Measurements from ENCODE around the gene RBMXL3. TPM values are rescaled to one million over a fixed set of nuclear protein-coding genes. Genes with fewer than 3 reads are reported as not detected.

RBMXL3 gene
- total and polyA plus RNA-seq, 2 of the 13 experiments (the other 11 are each of a cell fraction or from before 2014, with no cell fraction given), result not detected

DNA sequence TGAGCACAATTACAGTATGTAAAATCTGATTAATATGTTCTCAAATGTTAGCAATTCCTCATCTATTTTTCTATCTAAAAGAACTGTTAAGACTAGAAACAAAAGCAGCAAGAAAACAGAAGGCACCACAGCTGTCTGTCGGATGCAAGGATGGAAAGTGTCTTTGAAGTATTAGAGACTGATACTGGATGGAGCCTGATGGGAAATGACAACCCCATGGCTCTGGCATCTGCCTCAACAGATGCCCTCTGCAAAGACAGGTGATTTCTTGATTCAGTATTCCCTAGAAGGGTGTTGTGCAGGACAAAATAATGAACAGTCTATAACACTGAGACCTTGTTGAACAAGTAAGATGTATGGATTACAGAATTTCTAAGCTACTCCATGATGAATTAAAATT is 24.9 kb downstream of the RBMXL3 start:
- CTCF ChIA-PET (ENCODE audit: low intra/inter-chr PET ratio, low total read pairs), result no interaction called here

More for the DNA sequence above, 24.9 kb downstream of the RBMXL3 start:
- H3K4me3 ChIP-seq (replicated peaks in 1 of 3; ENCODE audit: insufficient read depth in 1 of 3, low read depth in 2 of 3, low read length in 3 of 3), result no peak overlapping the region
- no TSS peak for BruUV-seq (replicated peaks)
- no peaks in the 10 kb centered on the region for H3K9me3 ChIP-seq (ENCODE audit: low read length)
- no peak overlapping the region for H2AFZ ChIP-seq (ENCODE audit: low read length)
- H4K20me1 ChIP-seq (ENCODE audit: insufficient read depth, low read length), result no peaks in the 10 kb centered on the region
- no peak overlapping the region for H3K9ac ChIP-seq (ENCODE audit: insufficient read depth, low read depth, low read length)
- FAIRE-seq (no peak), ATAC-seq (no peak), DNase-seq (ENCODE audit: low spot score) (no peak)
- 0 out of 2 replicates have a peak, but pooled peaks cover 5% of the 10 kb centered on the region for H3K4me1 ChIP-seq (ENCODE audit: insufficient read depth, low read length)
- POLR2A ChIA-PET, result no interaction called here
- no peak overlapping the region for H3K27ac ChIP-seq (ENCODE audit: extremely low read length, insufficient read depth, low read length)
- H3K79me2 ChIP-seq (ENCODE audit: insufficient read depth, low read length), result no peaks in the 10 kb centered on the region
- H3K36me3 ChIP-seq (replicated peaks in 1 of 2; ENCODE audit: control insufficient read depth in 1 of 2, insufficient read depth in 2 of 2, low read length in 2 of 2), result no peaks in the 10 kb centered on the region
- H3K27me3 ChIP-seq (ENCODE audit: control insufficient read depth in 1 of 2, insufficient read depth in 2 of 2, low read length in 2 of 2), result no peaks in the 10 kb centered on the region
- TF ChIP-seq ZBTB21 (CRISPR knock-in tag; IDR thresholded peaks at IDR 0.05) (no peak), SMAD9 (CRISPR knock-in tag; IDR thresholded peaks at IDR 0.05) (no peak), SMC3 (IDR thresholded peaks at IDR 0.05; ENCODE audit: low read length) (no peak), ZNF326 (CRISPR knock-in tag; IDR thresholded peaks at IDR 0.05; ENCODE audit: borderline replicate concordance) (no peak), ZNF34 (CRISPR knock-in tag; IDR thresholded peaks at IDR 0.05; ENCODE audit: borderline replicate concordance) (no peak), ZNF839 (CRISPR knock-in tag; IDR thresholded peaks at IDR 0.05; ENCODE audit: borderline replicate concordance) (no peak), ZNF253 (CRISPR knock-in tag; IDR thresholded peaks at IDR 0.05; ENCODE audit: borderline replicate concordance) (no peak), RORA (CRISPR knock-in tag; IDR thresholded peaks at IDR 0.05) (no peak), FOXK2 (IDR thresholded peaks at IDR 0.05) (no peak), SMAD1 (CRISPR knock-in tag; IDR thresholded peaks at IDR 0.05; ENCODE audit: borderline replicate concordance, low read depth) (no peak), ZNF670 (CRISPR knock-in tag; IDR thresholded peaks at IDR 0.05; ENCODE audit: borderline replicate concordance) (no peak), HOXA9 (CRISPR knock-in tag; IDR thresholded peaks at IDR 0.05; ENCODE audit: borderline replicate concordance) (no peak), REXO4 (CRISPR knock-in tag; IDR thresholded peaks at IDR 0.05; ENCODE audit: borderline replicate concordance) (no peak), MZF1 (CRISPR knock-in tag; IDR thresholded peaks at IDR 0.05; ENCODE audit: borderline replicate concordance) (no peak), SNRNP70 (IDR thresholded peaks at IDR 0.05; ENCODE audit: low read depth, low read length) (no peak)
- TF ChIP-seq, protein P1, sequence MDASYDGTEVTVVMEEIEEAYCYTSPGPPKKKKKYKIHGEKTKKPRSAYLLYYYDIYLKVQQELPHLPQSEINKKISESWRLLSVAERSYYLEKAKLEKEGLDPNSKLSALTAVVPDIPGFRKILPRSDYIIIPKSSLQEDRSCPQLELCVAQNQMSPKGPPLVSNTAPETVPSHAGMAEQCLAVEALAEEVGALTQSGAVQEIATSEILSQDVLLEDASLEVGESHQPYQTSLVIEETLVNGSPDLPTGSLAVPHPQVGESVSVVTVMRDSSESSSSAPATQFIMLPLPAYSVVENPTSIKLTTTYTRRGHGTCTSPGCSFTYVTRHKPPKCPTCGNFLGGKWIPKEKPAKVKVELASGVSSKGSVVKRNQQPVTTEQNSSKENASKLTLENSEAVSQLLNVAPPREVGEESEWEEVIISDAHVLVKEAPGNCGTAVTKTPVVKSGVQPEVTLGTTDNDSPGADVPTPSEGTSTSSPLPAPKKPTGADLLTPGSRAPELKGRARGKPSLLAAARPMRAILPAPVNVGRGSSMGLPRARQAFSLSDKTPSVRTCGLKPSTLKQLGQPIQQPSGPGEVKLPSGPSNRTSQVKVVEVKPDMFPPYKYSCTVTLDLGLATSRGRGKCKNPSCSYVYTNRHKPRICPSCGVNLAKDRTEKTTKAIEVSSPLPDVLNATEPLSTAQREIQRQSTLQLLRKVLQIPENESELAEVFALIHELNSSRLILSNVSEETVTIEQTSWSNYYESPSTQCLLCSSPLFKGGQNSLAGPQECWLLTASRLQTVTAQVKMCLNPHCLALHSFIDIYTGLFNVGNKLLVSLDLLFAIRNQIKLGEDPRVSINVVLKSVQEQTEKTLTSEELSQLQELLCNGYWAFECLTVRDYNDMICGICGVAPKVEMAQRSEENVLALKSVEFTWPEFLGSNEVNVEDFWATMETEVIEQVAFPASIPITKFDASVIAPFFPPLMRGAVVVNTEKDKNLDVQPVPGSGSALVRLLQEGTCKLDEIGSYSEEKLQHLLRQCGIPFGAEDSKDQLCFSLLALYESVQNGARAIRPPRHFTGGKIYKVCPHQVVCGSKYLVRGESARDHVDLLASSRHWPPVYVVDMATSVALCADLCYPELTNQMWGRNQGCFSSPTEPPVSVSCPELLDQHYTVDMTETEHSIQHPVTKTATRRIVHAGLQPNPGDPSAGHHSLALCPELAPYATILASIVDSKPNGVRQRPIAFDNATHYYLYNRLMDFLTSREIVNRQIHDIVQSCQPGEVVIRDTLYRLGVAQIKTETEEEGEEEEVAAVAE (CRISPR knock-in tag; IDR thresholded peaks at IDR 0.05; ENCODE audit: borderline replicate concordance), result no peak
- TF ChIP-seq, protein P2, sequence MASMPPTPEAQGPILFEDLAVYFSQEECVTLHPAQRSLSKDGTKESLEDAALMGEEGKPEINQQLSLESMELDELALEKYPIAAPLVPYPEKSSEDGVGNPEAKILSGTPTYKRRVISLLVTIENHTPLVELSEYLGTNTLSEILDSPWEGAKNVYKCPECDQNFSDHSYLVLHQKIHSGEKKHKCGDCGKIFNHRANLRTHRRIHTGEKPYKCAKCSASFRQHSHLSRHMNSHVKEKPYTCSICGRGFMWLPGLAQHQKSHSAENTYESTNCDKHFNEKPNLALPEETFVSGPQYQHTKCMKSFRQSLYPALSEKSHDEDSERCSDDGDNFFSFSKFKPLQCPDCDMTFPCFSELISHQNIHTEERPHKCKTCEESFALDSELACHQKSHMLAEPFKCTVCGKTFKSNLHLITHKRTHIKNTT (CRISPR knock-in tag; IDR thresholded peaks at IDR 0.05), result no peak
- TF ChIP-seq, protein P3, sequence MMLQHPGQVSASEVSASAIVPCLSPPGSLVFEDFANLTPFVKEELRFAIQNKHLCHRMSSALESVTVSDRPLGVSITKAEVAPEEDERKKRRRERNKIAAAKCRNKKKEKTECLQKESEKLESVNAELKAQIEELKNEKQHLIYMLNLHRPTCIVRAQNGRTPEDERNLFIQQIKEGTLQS (CRISPR knock-in tag; IDR thresholded peaks at IDR 0.05), result no peak
- TF ChIP-seq, protein P4, sequence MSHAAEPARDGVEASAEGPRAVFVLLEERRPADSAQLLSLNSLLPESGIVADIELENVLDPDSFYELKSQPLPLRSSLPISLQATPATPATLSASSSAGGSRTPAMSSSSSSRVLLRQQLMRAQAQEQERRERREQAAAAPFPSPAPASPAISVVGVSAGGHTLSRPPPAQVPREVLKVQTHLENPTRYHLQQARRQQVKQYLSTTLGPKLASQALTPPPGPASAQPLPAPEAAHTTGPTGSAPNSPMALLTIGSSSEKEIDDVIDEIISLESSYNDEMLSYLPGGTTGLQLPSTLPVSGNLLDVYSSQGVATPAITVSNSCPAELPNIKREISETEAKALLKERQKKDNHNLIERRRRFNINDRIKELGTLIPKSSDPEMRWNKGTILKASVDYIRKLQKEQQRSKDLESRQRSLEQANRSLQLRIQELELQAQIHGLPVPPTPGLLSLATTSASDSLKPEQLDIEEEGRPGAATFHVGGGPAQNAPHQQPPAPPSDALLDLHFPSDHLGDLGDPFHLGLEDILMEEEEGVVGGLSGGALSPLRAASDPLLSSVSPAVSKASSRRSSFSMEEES (CRISPR knock-in tag; IDR thresholded peaks at IDR 0.05), result no peak
- WGBS (ENCODE audit: low lambda C conversion rate), result 90% methylated on average over 1 of the region's 1 CpG
- intact Hi-C loops (cut with micrococcal nuclease; ENCODE audit: unreplicated experiment) (no loop called here), in situ Hi-C loops (cut with HindIII; ENCODE audit: extremely low pct_ligation_motif_present, low pct_unique_long_range_greater_than_20kb) (no loop called here)
- H3K4me2 ChIP-seq (ENCODE audit: low read depth, low read length), result no peak overlapping the region

All from HepG2 (cell line).